ENCODE data around the gene KCNIP4.
"Not testable (repeated sequence)": the region's sequence is repeated elsewhere in the genome, so short reads cannot be mapped to it uniquely, and the experiment has no call there.

KCNIP4 gene
- 0 reads per million in 2 experiments for total RNA-seq

GRCh38 chr4:21948347-21949072 lies at the start of gene KCNIP4:
Gene KCNIP4, minus strand, starts transcription at chr4:21948772.
- no peak for DNase-seq (ENCODE audit: low read depth)

DNA sequence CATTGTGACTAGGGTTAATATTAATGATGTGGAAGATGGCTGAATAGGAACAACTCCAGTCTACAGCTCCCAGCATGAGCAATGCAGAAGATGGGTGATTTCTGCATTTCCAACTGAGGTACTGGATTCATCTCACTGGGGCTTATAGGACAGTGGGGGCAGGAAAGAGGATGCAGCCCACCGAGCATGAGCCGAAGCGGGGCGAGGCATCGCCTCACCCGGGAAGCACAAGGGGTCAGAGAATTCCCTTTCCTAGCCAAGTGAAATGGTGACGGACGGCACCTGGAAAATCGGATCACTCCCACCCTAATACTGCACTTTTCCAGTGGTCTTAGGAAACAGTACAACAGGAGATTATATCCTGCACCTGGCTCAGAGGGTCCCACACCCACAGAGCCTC lies 48.0 kb upstream of the KCNIP4 start:
- not testable (repeated sequence) for DNase-seq (ENCODE audit: low read depth)

DNA sequence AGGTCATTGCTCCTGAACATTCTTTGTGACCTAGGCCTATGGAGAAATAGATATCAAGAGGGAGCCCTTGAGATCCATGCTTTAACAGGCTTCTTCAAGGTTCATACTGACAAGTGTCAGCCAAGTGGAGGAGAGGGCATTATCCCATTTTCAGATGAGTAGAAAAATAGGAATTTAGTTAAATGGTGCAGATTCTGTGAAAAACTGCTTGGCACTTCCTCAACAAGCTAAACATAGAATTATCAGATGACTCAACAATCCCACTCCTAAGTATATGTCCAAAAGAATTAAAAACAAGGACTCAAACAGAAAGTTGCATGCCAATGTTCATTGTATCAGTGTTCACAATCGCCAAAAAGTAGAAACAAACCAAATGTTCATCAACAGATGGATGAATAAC lies 43.8 kb upstream of the KCNIP4 start:
- no peak for DNase-seq (ENCODE audit: low read depth)

DNA sequence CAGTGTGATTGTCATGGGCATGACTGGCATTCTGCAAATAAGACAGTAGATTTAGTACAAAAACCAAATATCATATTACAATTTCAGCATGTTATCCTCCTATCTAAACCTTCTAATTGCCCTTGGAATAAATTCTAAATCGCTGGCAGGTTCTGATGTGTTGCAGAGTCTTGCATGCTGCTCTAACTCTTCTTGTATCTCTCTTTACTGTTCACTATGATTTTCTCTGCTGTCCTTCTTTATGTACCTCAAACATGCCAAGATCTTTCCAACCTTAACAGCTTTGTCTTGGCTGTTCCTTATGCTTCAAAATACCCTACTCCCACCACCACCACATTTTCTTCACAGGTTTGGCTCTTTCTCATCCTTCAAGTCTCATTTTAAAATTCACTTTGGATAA lies 43.0 kb upstream of the KCNIP4 start:
- no peak for DNase-seq (ENCODE audit: low read depth)

DNA sequence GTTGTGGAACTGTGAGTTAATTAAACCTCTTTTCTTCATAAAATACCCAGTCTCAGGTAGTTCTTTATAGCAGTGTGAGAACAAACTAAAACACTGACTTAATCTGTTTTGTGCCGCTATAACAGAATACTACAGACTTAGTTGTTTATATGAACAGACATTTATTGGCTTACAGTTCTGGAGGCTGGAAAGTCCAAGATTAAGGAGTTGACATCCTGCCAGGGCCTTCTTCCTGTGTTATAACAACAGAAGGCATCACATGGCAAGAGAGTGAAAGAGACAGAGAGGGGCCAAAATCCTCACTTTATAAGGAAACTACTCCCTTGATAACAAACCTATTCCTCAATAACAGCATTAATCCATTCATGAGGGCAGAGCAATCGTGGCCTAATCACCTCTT lies 42.5 kb upstream of the KCNIP4 start:
- no peak for DNase-seq (ENCODE audit: low read depth)

DNA sequence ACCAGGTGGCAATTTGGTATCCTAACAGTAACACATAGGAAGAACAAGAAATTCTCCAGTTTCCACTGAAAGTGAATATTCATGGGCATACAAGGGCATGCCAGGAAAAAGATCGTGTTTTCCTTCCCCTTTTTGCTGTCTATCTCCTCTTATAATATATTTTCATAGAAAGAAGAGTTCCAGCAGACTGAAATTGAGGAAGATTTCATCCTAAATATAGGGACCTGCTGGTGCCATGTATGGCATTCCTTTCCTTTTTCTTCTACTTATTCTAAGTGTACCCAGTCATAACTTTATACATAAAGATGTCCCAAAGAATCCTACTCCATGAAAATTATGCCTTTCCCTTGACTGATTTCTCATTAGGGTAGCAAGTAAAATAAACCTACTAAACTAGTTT lies 40.8 kb upstream of the KCNIP4 start:
- DNase-seq (ENCODE audit: low read depth): no peak

- DNase-seq (ENCODE audit: low read depth): no peak
Observed at GRCh38 chr4:21986307-21986706, 37.7 kb upstream of the KCNIP4 start.

- DNase-seq (ENCODE audit: low read depth): no peak
Observed at GRCh38 chr4:21982087-21982486, 33.5 kb upstream of the KCNIP4 start.

DNA sequence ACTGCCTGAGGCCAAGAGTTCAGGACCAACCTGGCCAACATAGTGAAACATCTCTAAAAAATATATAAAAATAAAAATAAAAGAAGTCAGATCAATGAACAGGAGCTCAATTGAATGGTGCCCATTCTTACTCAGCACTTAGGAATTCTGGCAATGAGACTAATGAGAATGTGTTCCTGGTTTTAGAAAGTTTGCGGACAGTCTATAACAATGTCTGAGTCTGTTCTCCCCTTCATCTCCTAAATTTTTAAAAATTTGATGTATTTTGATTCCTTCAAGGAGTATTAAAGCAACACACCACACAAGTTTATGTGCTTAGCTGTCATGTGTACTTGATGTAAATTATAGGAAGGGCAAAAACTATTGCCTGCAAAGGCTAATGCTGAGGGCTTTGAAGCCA lies 30.6 kb upstream of the KCNIP4 start:
- DNase-seq (ENCODE audit: low read depth): no peak

DNA sequence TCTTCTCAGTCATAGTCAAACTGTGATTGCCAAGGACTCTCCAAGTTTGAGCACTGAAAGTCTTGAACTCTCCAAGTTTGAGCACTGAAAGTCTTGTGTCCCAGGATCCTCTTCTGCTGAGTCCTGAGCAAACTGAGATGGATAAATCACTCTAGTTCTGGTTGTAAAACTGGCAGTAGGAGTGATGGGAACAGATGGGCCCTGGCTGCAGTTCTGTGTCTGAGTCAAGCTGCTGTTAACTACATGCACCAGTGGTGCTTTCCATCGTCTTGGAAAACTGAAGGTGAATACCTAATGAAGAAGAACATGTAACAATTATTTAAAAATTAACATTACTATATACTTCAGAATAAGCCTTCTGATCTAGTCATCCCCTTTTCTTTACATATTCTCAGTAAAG lies 27.6 kb upstream of the KCNIP4 start:
- no peak for DNase-seq (ENCODE audit: low read depth)

DNA sequence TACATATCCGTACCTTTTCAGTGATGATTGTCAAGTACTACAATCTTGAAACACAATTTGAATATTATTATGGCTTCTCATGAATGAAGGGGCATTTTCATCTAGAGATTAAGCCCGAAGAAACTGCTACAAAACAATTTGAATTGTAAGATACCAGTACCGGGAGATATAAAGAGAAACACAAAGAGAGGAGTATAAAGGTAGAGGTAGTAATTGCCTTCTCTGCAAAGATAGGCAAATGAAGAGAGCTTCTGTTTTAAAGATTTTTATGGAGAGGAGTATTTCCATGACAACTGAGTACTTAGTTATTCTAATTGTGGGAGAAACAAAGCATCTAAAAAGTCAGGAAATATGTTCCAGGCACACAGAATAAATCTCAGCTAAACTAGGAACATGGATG lies 25.3 kb upstream of the KCNIP4 start:
- DNase-seq (ENCODE audit: low read depth): no peak

DNA sequence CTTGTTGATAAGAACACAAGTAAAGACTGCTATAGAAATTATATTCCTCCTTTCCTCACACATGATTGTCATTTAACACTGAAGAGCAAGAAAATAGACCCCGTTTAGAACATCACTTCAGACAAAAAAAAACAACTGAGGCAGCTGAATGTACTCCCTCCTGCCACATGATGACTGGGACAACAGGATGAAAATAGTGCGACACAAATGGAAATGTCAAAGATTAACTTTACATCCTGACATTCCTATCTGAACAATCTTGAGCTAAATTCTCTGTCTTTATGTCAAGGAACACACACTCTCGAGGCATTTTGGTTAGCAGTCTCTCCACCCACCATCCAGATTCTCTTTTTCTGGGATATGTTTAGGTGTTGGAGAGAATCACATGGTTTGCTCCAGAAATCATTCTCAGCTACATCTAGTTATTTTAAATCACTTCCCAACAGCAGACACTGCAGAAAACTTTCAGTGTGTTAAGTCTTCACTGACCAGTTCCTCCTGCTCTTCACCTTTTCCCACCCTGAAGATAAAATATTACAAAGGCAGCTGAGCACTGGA lies 16.3 kb upstream of the KCNIP4 start:
- DNase-seq (ENCODE audit: low read depth): no peak

DNA sequence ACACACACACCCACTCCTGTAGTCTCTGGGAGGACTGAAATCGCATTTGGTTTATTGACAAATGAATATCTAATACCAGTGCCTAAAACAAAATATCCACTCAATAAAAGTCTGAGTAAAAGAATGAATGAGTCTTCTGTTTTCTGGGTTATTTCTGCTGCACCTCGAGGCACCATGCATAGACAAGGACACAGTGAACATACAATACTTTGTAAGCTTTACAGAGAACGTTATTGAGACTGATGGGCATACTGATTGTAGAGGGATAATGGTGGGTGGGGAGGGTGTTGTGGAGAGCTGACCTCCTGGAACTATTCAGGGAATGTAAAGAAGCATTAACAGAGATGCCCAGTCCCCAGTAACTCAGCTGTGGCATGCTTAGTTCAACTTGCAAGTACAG lies 14.1 kb upstream of the KCNIP4 start:
- no peak for DNase-seq (ENCODE audit: low read depth)

- no peak for DNase-seq (ENCODE audit: low read depth)
Observed at GRCh38 chr4:21960793-21961192, 12.2 kb upstream of the KCNIP4 start.

DNA sequence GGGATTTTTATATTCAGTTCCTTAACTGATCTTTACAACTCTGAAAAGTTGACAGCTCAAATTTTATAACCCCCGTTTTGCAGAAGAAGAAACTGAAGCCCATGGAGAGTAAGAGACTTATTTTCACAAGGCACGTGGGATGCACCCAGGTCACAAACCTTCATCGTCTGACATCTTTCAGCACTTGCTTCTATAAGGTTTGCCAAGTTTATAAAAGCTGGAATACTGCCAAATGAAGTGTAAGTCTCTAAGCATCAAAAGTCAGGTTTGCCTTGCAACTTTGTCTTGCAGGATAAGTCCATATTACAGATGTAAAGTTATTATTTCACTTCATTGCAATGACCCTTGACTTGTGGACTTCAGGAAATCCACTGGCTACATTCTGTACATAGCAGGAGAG lies 6.3 kb upstream of the KCNIP4 start:
- no peak for DNase-seq (ENCODE audit: low read depth)

- DNase-seq (ENCODE audit: low read depth): no peak
Observed at GRCh38 chr4:21953653-21954052, 5.1 kb upstream of the KCNIP4 start.

GRCh38 chr4:21952549-21952948 lies 4.0 kb upstream of the KCNIP4 start:
- no peak for DNase-seq (ENCODE audit: low read depth)

DNA sequence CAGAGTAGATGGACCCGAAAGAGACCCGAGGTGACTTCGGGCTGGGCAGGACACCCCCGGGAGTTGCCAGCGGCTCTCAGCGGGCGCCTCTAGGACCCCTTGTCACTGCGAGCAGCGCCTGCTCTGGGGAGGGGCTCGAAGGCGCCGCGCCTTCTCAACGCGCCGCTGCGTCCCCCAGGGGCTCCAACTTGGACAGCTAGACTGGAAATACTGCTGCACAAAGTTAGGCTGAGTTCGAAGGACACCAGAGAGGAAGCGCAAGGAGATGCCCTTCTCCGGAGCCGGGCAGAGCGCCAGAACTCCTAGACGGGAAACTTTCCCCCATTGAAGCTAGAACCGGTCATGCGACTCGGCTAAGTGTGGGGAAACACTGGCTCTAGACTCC lies 493 bp upstream of the KCNIP4 start:
- DNase-seq (ENCODE audit: low read depth): no peak

GRCh38 chr4:21947791-21948346 lies 703 bp downstream of the KCNIP4 start:
- DNase-seq (ENCODE audit: low read depth): no peak

- no peak for DNase-seq (ENCODE audit: low read depth)
Observed at GRCh38 chr4:21946858-21947257, 1.7 kb downstream of the KCNIP4 start.

- no peak for DNase-seq (ENCODE audit: low read depth)
Observed at GRCh38 chr4:21921526-21922180, 26.9 kb downstream of the KCNIP4 start.

- no peak for DNase-seq (ENCODE audit: low read depth)
Observed at GRCh38 chr4:21915761-21916160, 32.8 kb downstream of the KCNIP4 start.

GRCh38 chr4:21901831-21902230 lies 46.7 kb downstream of the KCNIP4 start:
- DNase-seq (ENCODE audit: low read depth): no peak

Data from T follicular helper cell (primary cell).